ENCODE data around the gene TSPAN5. TPM values are rescaled to one million over a fixed set of nuclear protein-coding genes. Genes with fewer than 3 reads are reported as not detected.

The TSPAN5 gene
- total RNA-seq, 1 experiment from 2014 or later, result 12.4 TPM

DNA sequence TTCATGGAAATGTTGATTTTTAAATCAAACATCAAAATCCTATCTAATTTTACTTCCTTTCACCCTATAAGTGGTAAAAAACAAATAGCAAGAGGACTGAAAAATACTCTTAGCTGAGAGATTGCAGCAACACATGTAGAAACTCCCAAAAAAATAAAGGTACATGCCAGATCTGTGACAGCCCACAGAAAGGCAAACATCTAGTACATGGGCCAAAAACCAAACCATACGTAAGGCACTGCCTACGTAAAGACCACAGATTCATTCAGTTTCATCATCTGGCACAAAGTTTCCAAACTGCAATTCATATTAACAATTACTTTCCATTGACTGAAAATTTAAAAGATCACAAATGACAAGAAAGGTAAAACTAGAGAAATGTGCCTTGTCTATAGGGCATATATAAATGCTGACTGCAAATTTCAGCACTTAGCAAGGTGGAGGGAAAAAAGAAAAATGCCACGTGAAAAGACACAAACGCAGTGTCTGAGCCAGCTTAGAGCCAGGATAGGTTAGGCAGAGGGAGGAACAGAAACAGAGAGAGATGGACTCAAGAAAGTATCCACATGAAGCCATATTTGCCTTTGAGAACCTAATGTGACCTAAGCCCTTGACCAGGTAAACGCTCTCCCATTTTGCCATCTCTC lies 88.1 kb downstream of the TSPAN5 start:
- CTCF ChIA-PET, result no interaction called here
- H3K9me3 ChIP-seq (ENCODE audit: insufficient read depth, low read depth), result no peaks in the 10 kb centered on the region
- no peak overlapping the region for H3K4me3 ChIP-seq
- H2AFZ ChIP-seq, result no peak overlapping the region
- no peaks in the 10 kb centered on the region for H3K9me2 ChIP-seq (ENCODE audit: insufficient read depth)
- POLR2A ChIA-PET (ENCODE audit: unreplicated experiment), result no interaction called here
- H3F3A ChIP-seq (ENCODE audit: insufficient read depth, low read depth), result peaks cover 25% of the 10 kb centered on the region
- intact Hi-C loops (cut with micrococcal nuclease; ENCODE audit: unreplicated experiment), result loop anchor here (5.0 kb wide), 1 partner anchor 103 kb away; no protein-coding TSS in a partner anchor
- BruUV-seq (replicated peaks), result no TSS peak
- no peaks in the 10 kb centered on the region for H3K27me3 ChIP-seq (ENCODE audit: insufficient read depth, low read depth)
- no peak overlapping the region for H3K27ac ChIP-seq
- no peak for DNase-seq
- H3K36me3 ChIP-seq (ENCODE audit: low read depth), result no peaks in the 10 kb centered on the region
- H3K4me1 ChIP-seq (replicated peaks; ENCODE audit: insufficient read depth), result peaks cover 39% of the 10 kb centered on the region
- no peak overlapping the region for H3K4me2 ChIP-seq
- TF ChIP-seq EZH2 (IDR thresholded peaks at IDR 0.05; ENCODE audit: low read depth), result no peak
- TF ChIP-seq, protein P1, sequence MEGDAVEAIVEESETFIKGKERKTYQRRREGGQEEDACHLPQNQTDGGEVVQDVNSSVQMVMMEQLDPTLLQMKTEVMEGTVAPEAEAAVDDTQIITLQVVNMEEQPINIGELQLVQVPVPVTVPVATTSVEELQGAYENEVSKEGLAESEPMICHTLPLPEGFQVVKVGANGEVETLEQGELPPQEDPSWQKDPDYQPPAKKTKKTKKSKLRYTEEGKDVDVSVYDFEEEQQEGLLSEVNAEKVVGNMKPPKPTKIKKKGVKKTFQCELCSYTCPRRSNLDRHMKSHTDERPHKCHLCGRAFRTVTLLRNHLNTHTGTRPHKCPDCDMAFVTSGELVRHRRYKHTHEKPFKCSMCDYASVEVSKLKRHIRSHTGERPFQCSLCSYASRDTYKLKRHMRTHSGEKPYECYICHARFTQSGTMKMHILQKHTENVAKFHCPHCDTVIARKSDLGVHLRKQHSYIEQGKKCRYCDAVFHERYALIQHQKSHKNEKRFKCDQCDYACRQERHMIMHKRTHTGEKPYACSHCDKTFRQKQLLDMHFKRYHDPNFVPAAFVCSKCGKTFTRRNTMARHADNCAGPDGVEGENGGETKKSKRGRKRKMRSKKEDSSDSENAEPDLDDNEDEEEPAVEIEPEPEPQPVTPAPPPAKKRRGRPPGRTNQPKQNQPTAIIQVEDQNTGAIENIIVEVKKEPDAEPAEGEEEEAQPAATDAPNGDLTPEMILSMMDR (conservative IDR thresholded peaks at IDR 0.05), result no peak
- H3K79me2 ChIP-seq (ENCODE audit: low read depth), result no peaks in the 10 kb centered on the region; the same call in 1 of the 2 replicates
- H4K20me1 ChIP-seq (ENCODE audit: insufficient read depth), result no peaks in the 10 kb centered on the region

DNA sequence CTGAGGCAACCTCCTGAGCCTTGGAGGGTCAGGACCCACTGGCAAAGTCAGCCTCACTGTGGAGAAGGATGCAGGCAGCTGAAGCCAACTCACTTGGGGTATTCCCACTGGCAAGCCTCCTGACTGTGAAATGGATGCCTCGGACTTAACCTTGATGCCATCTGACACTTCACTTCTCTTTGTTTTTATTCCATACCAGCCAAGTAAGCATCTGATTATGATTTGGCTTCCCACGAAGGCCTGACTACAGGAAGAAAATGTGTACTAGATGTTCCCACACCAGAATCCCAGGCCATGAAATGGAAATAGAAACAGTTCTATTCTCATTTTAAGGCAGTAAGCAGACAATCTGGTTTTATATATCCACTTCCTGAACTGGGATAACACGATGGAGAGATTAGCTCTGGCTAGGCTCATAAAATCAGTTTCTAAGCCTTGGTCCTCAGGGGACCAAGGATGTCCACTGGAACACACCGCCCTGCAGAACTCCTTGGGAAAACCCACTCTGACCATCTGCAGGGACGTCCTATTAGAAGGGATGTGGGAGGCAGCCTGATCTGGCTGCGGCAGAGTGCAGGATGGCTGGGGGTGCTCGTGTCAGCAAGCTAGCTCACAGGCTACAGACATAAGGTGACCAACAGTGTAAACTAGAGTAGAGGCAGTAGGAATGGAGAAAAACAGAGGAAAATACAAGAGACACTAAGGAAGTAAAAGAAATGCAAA lies 89.3 kb downstream of the TSPAN5 start:
- no peak overlapping the region for H3K27ac ChIP-seq
- no TSS peak for BruUV-seq (replicated peaks)
- no peaks in the 10 kb centered on the region for H3K36me3 ChIP-seq (ENCODE audit: low read depth)
- H3K79me2 ChIP-seq (ENCODE audit: low read depth), result no peaks in the 10 kb centered on the region; the same call in 1 of the 2 replicates
- no peak overlapping the region for H3K4me3 ChIP-seq
- no peak overlapping the region for H3K4me2 ChIP-seq
- no peaks in the 10 kb centered on the region for H3K9me3 ChIP-seq (ENCODE audit: insufficient read depth, low read depth)
- ChIA-PET POLR2A (ENCODE audit: unreplicated experiment) (no interaction called here), CTCF (no interaction called here)
- H2AFZ ChIP-seq, result no peak overlapping the region
- TF ChIP-seq, protein P1 (conservative IDR thresholded peaks at IDR 0.05), result no peak
- H3K9me2 ChIP-seq (ENCODE audit: insufficient read depth), result no peaks in the 10 kb centered on the region
- H3K27me3 ChIP-seq (ENCODE audit: insufficient read depth, low read depth), result no peaks in the 10 kb centered on the region
- peaks cover 27% of the 10 kb centered on the region for H3K4me1 ChIP-seq (replicated peaks; ENCODE audit: insufficient read depth)
- intact Hi-C loops (cut with micrococcal nuclease; ENCODE audit: unreplicated experiment), result no loop called here
- no peak for DNase-seq
- H4K20me1 ChIP-seq (ENCODE audit: insufficient read depth), result no peaks in the 10 kb centered on the region
- H3F3A ChIP-seq (ENCODE audit: insufficient read depth, low read depth), result peaks cover 14% of the 10 kb centered on the region

DNA sequence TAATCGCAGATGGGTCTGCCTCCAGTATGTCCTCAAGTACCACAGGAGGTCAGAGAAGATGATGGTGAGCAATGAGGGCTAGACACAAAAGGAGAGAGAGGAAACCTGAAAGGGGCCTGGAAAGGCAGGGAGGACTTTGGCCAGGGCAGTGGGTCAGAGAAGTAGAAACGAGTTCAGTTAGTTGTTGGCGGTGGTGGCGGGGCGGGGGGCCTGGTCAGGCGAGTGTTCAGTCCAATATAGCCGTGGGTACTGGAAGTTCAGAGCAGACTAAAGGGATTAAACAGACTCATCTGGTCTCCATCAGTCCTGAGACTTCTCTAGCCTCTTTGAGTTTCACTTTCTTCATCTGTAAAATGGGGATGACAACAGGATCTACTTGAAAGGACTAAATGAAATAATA lies 90.8 kb downstream of the TSPAN5 start:
- no peaks in the 10 kb centered on the region for H4K20me1 ChIP-seq (ENCODE audit: insufficient read depth)
- no peaks in the 10 kb centered on the region for H3K36me3 ChIP-seq (ENCODE audit: low read depth)
- no TSS peak for BruUV-seq (replicated peaks)
- DNase-seq, result no peak
- no peak overlapping the region for H3K4me2 ChIP-seq
- H3K27ac ChIP-seq, result no peak overlapping the region
- no peaks in the 10 kb centered on the region for H3K27me3 ChIP-seq (ENCODE audit: insufficient read depth, low read depth)
- intact Hi-C loops (cut with micrococcal nuclease; ENCODE audit: unreplicated experiment), result no loop called here
- no peaks in the 10 kb centered on the region for H3K9me3 ChIP-seq (ENCODE audit: insufficient read depth, low read depth)
- H3F3A ChIP-seq (ENCODE audit: insufficient read depth, low read depth), result peaks cover 6% of the 10 kb centered on the region
- no peaks in the 10 kb centered on the region for H3K9me2 ChIP-seq (ENCODE audit: insufficient read depth)
- no peak overlapping the region for H3K4me3 ChIP-seq
- ChIA-PET POLR2A (ENCODE audit: unreplicated experiment) (no interaction called here), CTCF (no interaction called here)
- no peak overlapping the region for H2AFZ ChIP-seq
- TF ChIP-seq, protein P1 (conservative IDR thresholded peaks at IDR 0.05), result no peak
- TF ChIP-seq EZH2 (IDR thresholded peaks at IDR 0.05; ENCODE audit: low read depth), result no peak
- H3K79me2 ChIP-seq (ENCODE audit: low read depth), result no peaks in the 10 kb centered on the region; the same call in 1 of the 2 replicates
- peaks cover 12% of the 10 kb centered on the region for H3K4me1 ChIP-seq (replicated peaks; ENCODE audit: insufficient read depth)
